ENCODE results near the gene AP3B2.

AP3B2 gene

GRCh38 chr15:82643992-82644391 is 65.7 kb downstream of the AP3B2 start:
- no peak for TF ChIP-seq MYC (IDR thresholded peaks at IDR 0.05; ENCODE audit: low read depth, low read length)
- TF ChIP-seq POLR2A (IDR thresholded peaks at IDR 0.05; ENCODE audit: extremely low read depth, insufficient read length) = no peak
- no peak for TF ChIP-seq CTCF (IDR thresholded peaks at IDR 0.05; ENCODE audit: low read depth, low read length)
- no peak for TF ChIP-seq MAX (IDR thresholded peaks at IDR 0.05; ENCODE audit: low read depth, low read length)
- no peak overlapping the region for H3K4me3 ChIP-seq (ENCODE audit: low read depth, low read length)
- DNase-seq (ENCODE audit: low read depth) = no peak

GRCh38 chr15:82642656-82643055 is 67.0 kb downstream of the AP3B2 start:
- H3K4me3 ChIP-seq (ENCODE audit: low read depth, low read length) = no peak overlapping the region
- no peak for DNase-seq (ENCODE audit: low read depth)
- TF ChIP-seq POLR2A (IDR thresholded peaks at IDR 0.05; ENCODE audit: extremely low read depth, insufficient read length) (no peak), MAX (IDR thresholded peaks at IDR 0.05; ENCODE audit: low read depth, low read length) (no peak), CTCF (IDR thresholded peaks at IDR 0.05; ENCODE audit: low read depth, low read length) (no peak), MYC (IDR thresholded peaks at IDR 0.05; ENCODE audit: low read depth, low read length) (no peak)

- no peak overlapping the region for H3K4me3 ChIP-seq (ENCODE audit: low read depth, low read length)
- TF ChIP-seq POLR2A (IDR thresholded peaks at IDR 0.05; ENCODE audit: extremely low read depth, insufficient read length) (no peak), CTCF (IDR thresholded peaks at IDR 0.05; ENCODE audit: low read depth, low read length) (no peak), MAX (IDR thresholded peaks at IDR 0.05; ENCODE audit: low read depth, low read length) (no peak), MYC (IDR thresholded peaks at IDR 0.05; ENCODE audit: low read depth, low read length) (no peak)
- DNase-seq (ENCODE audit: low read depth) = no peak
These were observed 68.4 kb downstream of the AP3B2 start for GRCh38 chr15:82641129-82641798.

DNA sequence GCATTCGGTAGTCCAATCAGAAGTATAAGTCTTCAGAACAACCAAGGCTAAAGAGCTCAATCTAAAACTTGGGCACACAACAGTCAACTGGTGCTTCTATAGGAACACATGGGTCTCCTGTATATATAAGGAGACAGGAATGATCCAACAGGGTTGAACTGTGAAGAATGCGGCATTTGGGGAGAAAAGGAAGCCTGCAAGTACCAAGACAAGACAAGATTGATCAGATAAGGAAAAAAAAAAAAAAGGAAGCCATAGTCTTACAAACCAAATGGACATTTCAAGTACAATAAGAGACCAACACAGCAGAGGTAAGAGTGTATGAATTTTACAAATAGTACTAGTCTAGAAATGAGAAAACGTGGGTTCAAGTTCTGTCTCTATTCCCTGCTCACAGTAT is 69.0 kb downstream of the AP3B2 start:
- no peak overlapping the region for H3K4me3 ChIP-seq (ENCODE audit: low read depth, low read length)
- no peak for DNase-seq (ENCODE audit: low read depth)
- TF ChIP-seq CTCF (IDR thresholded peaks at IDR 0.05; ENCODE audit: low read depth, low read length) = no peak
- no peak for TF ChIP-seq MYC (IDR thresholded peaks at IDR 0.05; ENCODE audit: low read depth, low read length)
- TF ChIP-seq POLR2A (IDR thresholded peaks at IDR 0.05; ENCODE audit: extremely low read depth, insufficient read length) = no peak
- no peak for TF ChIP-seq MAX (IDR thresholded peaks at IDR 0.05; ENCODE audit: low read depth, low read length)

DNA sequence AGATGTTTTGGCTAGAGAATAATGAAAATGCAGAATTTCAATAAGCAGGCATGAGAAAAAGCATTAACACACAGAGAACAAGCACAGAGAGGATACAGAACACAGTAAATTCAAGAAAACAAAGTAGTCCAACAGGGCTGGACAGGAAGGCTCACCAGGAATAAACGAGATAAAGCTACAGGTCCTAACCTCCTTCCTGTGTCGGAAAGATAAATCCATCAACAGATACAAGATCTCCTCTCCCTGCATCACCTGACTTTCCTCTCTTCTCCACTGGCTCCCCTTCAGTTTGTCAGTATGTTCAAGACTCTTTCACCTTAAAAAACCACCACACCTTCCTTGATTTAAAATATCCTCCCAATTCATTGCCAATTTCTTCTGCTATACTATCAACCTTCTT is 73.9 kb downstream of the AP3B2 start:
- no peak overlapping the region for H3K4me3 ChIP-seq (ENCODE audit: low read depth, low read length)
- no peak for DNase-seq (ENCODE audit: low read depth)
- TF ChIP-seq MYC (IDR thresholded peaks at IDR 0.05; ENCODE audit: low read depth, low read length) (no peak), MAX (IDR thresholded peaks at IDR 0.05; ENCODE audit: low read depth, low read length) (no peak), POLR2A (IDR thresholded peaks at IDR 0.05; ENCODE audit: extremely low read depth, insufficient read length) (no peak), CTCF (IDR thresholded peaks at IDR 0.05; ENCODE audit: low read depth, low read length) (no peak)
